Right lobe of liver (tissue), 4 donors: ENCODE measurements around the gene SIGMAR1.

Source experiments
- CTCF ChIP-seq, 4 donors: fragments of 200-600 bp in 3 of 4; fragments of 450-650 bp in 1 of 4; IDR thresholded peaks; one replicate each; pipeline versions ENCODE4 v1.5.1 to v1.8.0; 2016 to 2022; ENCODE audit warnings: antibody characterized with exemption in 4 of 4, mild to moderate bottlenecking in 2 of 4
- POLR2A ChIP-seq: fragments of 450-650 bp; IDR thresholded peaks from one replicate; pipeline ENCODE4 v1.6.1; 2017; ENCODE audit warnings: antibody characterized with exemption, mild to moderate bottlenecking
- donor health status: DM: no; HTN: no; CAD: no.
- donor health status: DM: no; HTN: no; CAD: no.
- donor health status: DM: no; HTN: yes; CAD: no.

GRCh38 chr9:34623374-34624235, 14.0 kb downstream of the SIGMAR1 start:
- TF ChIP-seq POLR2A (no peak), CTCF (IDR thresholded peaks at IDR 0.05) (no peak)
